ENCODE measurements around the gene FSTL1. TPM values are rescaled to one million over a fixed set of nuclear protein-coding genes. Genes with fewer than 3 reads are reported as not detected.

FSTL1 gene
- polyA plus RNA-seq, 2 of the 4 experiments (the other 2 are of a cell fraction): 57.7 to 118 TPM

- Histone ChIP-seq H3K9me3 (no peaks in the 10 kb centered on the region), H3K27ac (no peak overlapping the region), H3K4me2 (no peak overlapping the region), H3K4me3 (no peak overlapping the region), H3K4me1 (peaks cover 16% of the 10 kb centered on the region; the same call in 2 of the 3 replicates)
- no peak for TF ChIP-seq MAFK (IDR thresholded peaks at IDR 0.05; ENCODE audit: partially characterized antibody)
- TF ChIP-seq ZNF302 (CRISPR knock-in tag; IDR thresholded peaks at IDR 0.05): no peak
- POLR2A ChIA-PET: no interaction called here
- 78% methylated on average over 4 of the region's 4 CpGs for WGBS (ENCODE audit: missing lambda C conversion rate)
- CTCF ChIA-PET: no interaction called here
- DNase-seq (ENCODE audit: low read depth in 1 of 2, low spot score in 1 of 2): no peak
- no peak for FAIRE-seq
- ATAC-seq: no peak
Observed at GRCh38 chr3:120352017-120352416, 98.8 kb downstream of the FSTL1 start.

DNA sequence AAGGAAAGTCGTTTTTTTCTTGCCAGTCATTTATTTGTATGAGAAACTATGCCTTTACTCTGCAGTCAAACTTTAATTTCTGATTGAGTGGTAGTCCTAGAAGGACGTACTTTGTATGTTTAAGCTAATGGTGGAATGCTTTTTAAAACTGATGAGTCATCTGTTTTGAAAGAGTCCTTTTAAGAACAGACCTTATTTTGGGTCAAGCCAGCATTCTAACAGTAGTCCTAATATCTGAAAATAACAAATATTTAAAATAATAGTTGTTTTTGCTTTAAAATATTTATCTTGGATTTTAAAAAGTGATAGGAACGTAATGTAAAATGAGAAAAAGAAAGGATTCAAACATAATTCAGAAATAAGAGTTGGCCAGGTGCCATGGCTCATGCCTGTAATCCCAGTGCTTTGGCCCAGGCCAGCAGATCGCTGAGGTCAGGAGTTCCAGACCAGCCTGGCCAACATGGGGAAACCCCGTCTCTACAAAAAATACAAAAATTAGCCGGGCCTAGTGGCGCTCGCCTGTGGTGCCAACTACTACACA, 100.3 kb downstream of the FSTL1 start:
- H3K4me2 ChIP-seq: peak overlapping the region; percentile 94
- WGBS (ENCODE audit: missing lambda C conversion rate): 54% methylated on average over 8 of the region's 8 CpGs
- FAIRE-seq: no peak
- peak overlapping the region; percentile 70; the same call in 2 of the 3 replicates for H3K4me3 ChIP-seq
- no peak for ATAC-seq
- H3K27ac ChIP-seq: peak overlapping the region; percentile 71 to 91; a peak in 5 of 6 replicates
- TF ChIP-seq NFE2L2 (conservative IDR thresholded peaks at IDR 0.05; ENCODE audit: low read length): peak; percentile 75
- TF ChIP-seq HOXA7 (CRISPR knock-in tag; IDR thresholded peaks at IDR 0.05): 0 out of 2 replicates have a peak, but pooled peaks have one; percentile 43
- TF ChIP-seq PBX3 (IDR thresholded peaks at IDR 0.05): no peak
- TF ChIP-seq RNF2 (IDR thresholded peaks at IDR 0.05; ENCODE audit: borderline replicate concordance, low read depth): no peak
- 0 out of 2 replicates have a peak, but pooled peaks have one; percentile 11 for TF ChIP-seq FOSL2 (IDR thresholded peaks at IDR 0.05)
- TF ChIP-seq FOSL2 (CRISPR knock-in tag; IDR thresholded peaks at IDR 0.05): peak; percentile 80
- no peak for TF ChIP-seq JUN (IDR thresholded peaks at IDR 0.05)
- TF ChIP-seq MAFK (IDR thresholded peaks at IDR 0.05; ENCODE audit: partially characterized antibody): peak; percentile 99
- H3K9me3 ChIP-seq: no peaks in the 10 kb centered on the region
- POLR2A ChIA-PET: interaction anchor here (2.9 to 3.4 kb wide), 2 partner anchors 67 to 256 kb away, joined by 23 to 35 read pairs; partner anchors contain the start of gene GSK3B
- CTCF ChIA-PET: interaction anchor here (0.7 to 1.7 kb wide), 3 partner anchors 10 to 211 kb away, joined by 3 to 5 read pairs (median 3); no protein-coding TSS in a partner anchor
- DNase-seq (ENCODE audit: low read depth in 1 of 2, low spot score in 1 of 2): peak; percentile 33 to 40
- peaks cover 29% of the 10 kb centered on the region; the same call in 2 of the 3 replicates for H3K4me1 ChIP-seq

DNA sequence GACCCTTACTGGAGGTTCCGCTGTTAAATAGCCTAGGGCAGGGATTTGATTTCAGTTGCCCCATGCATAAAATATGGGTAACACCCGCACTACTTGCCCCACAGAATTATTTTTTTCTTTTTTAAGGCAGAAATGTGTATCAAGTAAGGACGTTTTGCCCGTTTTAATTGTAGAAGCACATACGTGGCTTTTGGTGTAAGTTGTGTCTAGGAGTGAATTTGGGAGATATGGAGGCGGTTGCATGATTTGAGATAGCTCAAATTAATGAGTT, 101.0 kb downstream of the FSTL1 start:
- POLR2A ChIA-PET: interaction anchor here (0.7 to 3.4 kb wide), 8 partner anchors 21 to 686 kb away, joined by 3 to 35 read pairs (median 4); partner anchors contain the start of gene GSK3B
- Histone ChIP-seq H3K27ac (peak overlapping the region; percentile 91 to 95), H3K4me3 (peak overlapping the region; percentile 70), H3K4me1 (peaks cover 36% of the 10 kb centered on the region), H3K4me2 (peak overlapping the region; percentile 94), H3K9me3 (no peaks in the 10 kb centered on the region)
- DNase-seq (ENCODE audit: low read depth in 1 of 2, low spot score in 1 of 2) (no peak), ATAC-seq (no peak; a peak in 1 of 6 replicates), FAIRE-seq (no peak)
- CTCF ChIA-PET: interaction anchor here (0.7 to 1.9 kb wide), 6 partner anchors 9 to 881 kb away, joined by 3 to 9 read pairs (median 5); no protein-coding TSS in a partner anchor
- TF ChIP-seq, protein P1, sequence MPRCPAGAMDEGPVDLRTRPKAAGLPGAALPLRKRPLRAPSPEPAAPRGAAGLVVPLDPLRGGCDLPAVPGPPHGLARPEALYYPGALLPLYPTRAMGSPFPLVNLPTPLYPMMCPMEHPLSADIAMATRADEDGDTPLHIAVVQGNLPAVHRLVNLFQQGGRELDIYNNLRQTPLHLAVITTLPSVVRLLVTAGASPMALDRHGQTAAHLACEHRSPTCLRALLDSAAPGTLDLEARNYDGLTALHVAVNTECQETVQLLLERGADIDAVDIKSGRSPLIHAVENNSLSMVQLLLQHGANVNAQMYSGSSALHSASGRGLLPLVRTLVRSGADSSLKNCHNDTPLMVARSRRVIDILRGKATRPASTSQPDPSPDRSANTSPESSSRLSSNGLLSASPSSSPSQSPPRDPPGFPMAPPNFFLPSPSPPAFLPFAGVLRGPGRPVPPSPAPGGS (IDR thresholded peaks at IDR 0.05): no peak
- TF ChIP-seq MAZ (IDR thresholded peaks at IDR 0.05; ENCODE audit: borderline replicate concordance, low read depth, low read length) (no peak), NR3C1 (IDR thresholded peaks at IDR 0.05) (no peak), ELK1 (IDR thresholded peaks at IDR 0.05; ENCODE audit: low read depth, low read length) (no peak), TP53 (CRISPR knock-in tag; IDR thresholded peaks at IDR 0.05) (no peak), SREBF2 (IDR thresholded peaks at IDR 0.05) (no peak), POLR2A (IDR thresholded peaks at IDR 0.05; ENCODE audit: low read length) (no peak), EHF (CRISPR knock-in tag; IDR thresholded peaks at IDR 0.05) (no peak), CHD2 (IDR thresholded peaks at IDR 0.05; ENCODE audit: low read length, partially characterized antibody) (no peak), CEBPB (IDR thresholded peaks at IDR 0.05) (no peak), HEYL (CRISPR knock-in tag; IDR thresholded peaks at IDR 0.05) (no peak), ESRRA (IDR thresholded peaks at IDR 0.05; ENCODE audit: borderline replicate concordance, low read length) (no peak)
- 2% methylated on average over 6 of the region's 6 CpGs for WGBS (ENCODE audit: missing lambda C conversion rate)
